NB4 (cell line): ENCODE data around the gene UST.

Source experiments
- DNase-seq: peaks from one replicate; pipeline ENCODE4 v3.0.0; 2010; ENCODE audit warnings: low read depth
- H3K4me3 ChIP-seq: one replicate; pipeline ENCODE4 v1.5.1; 2011; ENCODE audit warnings: mild to moderate bottlenecking, low read depth, low read length, moderate library complexity
- MYC ChIP-seq: IDR thresholded peaks from 2 replicates; pipeline ENCODE4 v1.6.1; 2011; ENCODE audit warnings: low read depth, low read length
- POLR2A ChIP-seq: IDR thresholded peaks from 2 replicates; pipeline ENCODE4 v1.6.1; 2011; ENCODE audit warnings: mild to moderate bottlenecking; ENCODE audit not compliant: insufficient read length; ENCODE audit errors: extremely low read depth
- TF ChIP-seq, protein P1 (sequence below): IDR thresholded peaks from one replicate; pipeline ENCODE4 v1.5.1; 2012; ENCODE audit warnings: low read depth, low read length
- TF ChIP-seq, protein P2 (sequence below): IDR thresholded peaks from 2 replicates; pipeline ENCODE4 v1.6.1; 2011; ENCODE audit warnings: low read depth, low read length

Gene UST

DNA sequence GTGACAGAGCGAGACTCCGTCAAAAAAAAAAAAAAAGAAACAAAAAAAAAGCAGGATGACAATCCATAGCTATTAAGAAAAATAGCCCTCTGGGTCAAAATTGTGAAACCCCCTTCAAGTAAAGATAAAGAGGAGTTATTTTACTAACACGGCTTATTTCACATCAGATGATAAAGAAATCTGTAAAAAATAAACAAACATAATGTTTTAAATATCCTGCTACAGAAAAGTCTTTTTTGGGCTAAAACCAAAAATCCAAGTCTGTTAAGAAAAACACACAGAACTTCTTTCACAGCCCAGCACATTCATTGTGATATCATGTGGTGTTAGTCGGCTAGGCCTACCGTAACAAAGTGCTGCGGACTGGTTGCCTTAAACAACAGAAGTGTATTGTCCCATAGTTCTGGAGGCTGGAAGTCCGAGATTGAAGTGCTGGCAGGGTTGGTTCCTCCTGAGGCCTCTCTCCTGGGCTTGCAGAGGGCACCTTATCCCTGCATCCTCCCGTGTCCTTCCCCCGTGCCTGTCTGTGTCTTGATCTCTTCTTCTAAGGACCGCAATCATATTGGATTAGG lies 331.5 kb downstream of the UST start:
- H3K4me3 ChIP-seq = no peak overlapping the region
- DNase-seq = no peak
- TF ChIP-seq, protein P1, sequence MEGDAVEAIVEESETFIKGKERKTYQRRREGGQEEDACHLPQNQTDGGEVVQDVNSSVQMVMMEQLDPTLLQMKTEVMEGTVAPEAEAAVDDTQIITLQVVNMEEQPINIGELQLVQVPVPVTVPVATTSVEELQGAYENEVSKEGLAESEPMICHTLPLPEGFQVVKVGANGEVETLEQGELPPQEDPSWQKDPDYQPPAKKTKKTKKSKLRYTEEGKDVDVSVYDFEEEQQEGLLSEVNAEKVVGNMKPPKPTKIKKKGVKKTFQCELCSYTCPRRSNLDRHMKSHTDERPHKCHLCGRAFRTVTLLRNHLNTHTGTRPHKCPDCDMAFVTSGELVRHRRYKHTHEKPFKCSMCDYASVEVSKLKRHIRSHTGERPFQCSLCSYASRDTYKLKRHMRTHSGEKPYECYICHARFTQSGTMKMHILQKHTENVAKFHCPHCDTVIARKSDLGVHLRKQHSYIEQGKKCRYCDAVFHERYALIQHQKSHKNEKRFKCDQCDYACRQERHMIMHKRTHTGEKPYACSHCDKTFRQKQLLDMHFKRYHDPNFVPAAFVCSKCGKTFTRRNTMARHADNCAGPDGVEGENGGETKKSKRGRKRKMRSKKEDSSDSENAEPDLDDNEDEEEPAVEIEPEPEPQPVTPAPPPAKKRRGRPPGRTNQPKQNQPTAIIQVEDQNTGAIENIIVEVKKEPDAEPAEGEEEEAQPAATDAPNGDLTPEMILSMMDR = no peak
- TF ChIP-seq, protein P2, sequence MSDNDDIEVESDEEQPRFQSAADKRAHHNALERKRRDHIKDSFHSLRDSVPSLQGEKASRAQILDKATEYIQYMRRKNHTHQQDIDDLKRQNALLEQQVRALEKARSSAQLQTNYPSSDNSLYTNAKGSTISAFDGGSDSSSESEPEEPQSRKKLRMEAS = no peak
- TF ChIP-seq MYC (no peak), POLR2A (no peak)

DNA sequence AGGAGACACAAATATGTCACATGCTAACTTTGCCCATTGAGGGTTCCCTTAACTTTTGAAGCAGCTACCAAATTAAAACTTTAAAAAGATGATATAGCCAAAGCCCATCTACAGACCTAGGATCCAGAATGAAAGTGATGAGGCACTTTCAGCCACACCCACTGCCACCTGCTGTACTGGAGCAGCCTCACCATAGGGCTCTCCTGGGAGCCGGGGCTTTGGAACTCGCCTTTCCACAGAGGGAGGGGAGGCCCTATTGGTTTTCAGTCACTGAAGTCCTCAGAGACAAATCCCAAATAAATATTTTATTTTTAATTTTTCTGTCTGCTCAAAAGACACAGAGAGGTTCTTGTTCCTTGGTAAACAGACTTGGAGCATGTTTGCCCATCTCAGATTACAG lies 332.6 kb downstream of the UST start:
- TF ChIP-seq POLR2A (no peak), MYC (no peak)
- TF ChIP-seq, protein P2 = no peak
- TF ChIP-seq, protein P1 = no peak
- no peak overlapping the region for H3K4me3 ChIP-seq

DNA sequence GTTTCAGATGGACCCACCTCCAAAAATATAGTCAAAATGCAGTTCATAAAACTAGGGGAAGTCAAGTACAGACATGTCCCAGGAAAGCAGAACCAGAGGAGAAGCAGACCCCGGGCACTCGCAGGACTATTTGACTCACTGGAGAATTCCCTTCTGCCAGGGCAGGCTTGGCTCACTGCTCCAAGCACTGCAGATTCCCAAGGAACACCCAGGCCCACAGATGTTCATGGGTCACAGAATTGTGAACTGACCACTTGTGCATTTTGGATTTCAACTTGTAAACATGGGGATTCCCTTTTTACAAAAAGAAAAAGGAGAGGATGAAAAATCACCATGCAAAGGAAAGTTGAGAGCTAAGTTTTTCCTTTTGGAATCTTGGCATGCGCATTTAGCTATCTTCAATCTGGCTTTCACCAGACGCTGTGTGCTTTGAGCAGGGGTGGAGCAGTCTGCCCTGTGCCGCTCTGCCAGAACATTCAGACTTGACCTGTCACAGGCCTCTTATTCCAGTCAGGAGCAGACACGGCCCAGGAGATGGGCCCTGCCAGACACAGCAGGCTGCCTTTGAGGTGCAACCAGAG lies 333.2 kb downstream of the UST start:
- no peak for DNase-seq
- no peak overlapping the region for H3K4me3 ChIP-seq
- TF ChIP-seq, protein P1 = no peak
- no peak for TF ChIP-seq MYC

More for the DNA sequence above, 332.6 kb downstream of the UST start:
- DNase-seq = no peak

DNA sequence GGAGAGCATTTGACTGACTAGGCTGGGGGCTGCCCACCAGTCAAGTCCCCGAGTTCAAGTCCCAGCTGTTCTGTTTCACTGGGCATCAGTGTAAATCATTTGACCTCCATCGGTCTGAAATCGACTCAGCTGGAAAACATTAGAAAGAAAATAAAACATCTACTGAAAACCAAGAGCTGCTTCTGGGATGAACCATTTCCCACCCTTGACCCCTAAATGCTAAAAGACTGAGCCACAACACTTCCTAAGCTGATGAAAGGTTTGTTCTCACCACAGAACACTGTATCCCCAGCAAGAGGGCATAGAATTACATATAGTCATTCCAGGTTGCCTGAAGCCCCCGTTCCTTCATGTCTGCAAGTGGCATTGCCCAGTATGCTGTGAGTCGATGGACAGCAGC lies 333.7 kb downstream of the UST start:
- TF ChIP-seq, protein P2 = no peak
- TF ChIP-seq, protein P1 = no peak
- no peak for TF ChIP-seq MYC
- TF ChIP-seq POLR2A = no peak
- H3K4me3 ChIP-seq = no peak overlapping the region
- DNase-seq = no peak

DNA sequence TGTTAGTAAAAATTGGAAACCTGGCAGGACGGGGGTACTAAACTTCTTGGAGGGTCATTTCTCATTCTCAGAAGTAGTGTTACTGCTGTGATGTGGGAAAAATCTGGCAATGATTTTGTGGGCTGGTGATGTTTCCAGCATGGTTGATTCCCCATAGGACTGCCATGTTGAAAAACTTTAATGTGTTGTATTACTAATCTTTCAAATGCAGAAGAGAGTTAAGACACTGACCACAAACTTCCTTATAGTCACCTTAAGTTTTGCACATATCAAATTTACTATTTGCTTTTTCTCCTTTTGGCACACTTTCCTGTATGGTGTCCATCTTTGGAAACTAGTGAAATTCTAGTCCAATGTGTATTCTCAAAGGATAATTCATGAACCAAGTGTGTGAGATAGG lies 334.5 kb downstream of the UST start:
- H3K4me3 ChIP-seq = no peak overlapping the region
- TF ChIP-seq, protein P2 = no peak
- no peak for TF ChIP-seq MYC
- no peak for TF ChIP-seq POLR2A
- TF ChIP-seq, protein P1 = no peak
- no peak for DNase-seq

DNA sequence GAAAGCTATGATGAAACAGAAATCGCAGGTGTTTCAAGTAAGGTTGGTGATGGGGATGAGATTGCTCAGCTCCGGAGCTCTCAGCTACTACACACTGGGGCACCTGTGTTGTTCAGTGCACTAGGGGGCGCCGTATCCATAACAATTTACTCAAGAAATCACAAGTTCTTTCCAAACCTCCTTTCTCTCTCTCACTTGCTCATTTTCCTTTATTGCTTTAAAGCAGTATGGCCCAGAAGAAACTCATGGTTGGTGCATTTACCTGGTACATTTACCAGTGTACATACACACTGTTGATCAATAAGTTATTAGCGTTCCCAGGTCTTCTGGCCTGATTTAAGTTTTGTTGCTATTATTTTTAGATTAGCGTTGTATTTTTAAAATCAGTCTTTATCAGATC lies 335.5 kb downstream of the UST start:
- DNase-seq = peak; percentile 84

More for the DNA sequence above, 335.5 kb downstream of the UST start:
- no peak overlapping the region for H3K4me3 ChIP-seq
- TF ChIP-seq, protein P2 = no peak
- TF ChIP-seq, protein P1 = peak; percentile 76
- TF ChIP-seq POLR2A = no peak
